Inflammatory macrophage treated with lipopolysaccharide for 4 hours (primary cell): ENCODE results near the gene HIGD1B.
A peak's percentile ranks its signal among the peaks of the same experiment; 100 is the strongest.
"Not testable (repeated sequence)": the region's sequence is repeated elsewhere in the genome, so short reads cannot be mapped to it uniquely, and the experiment has no call there.

Source experiments
- DNase-seq: peaks from one replicate; pipeline ENCODE4 v3.0.0-alpha.2; 2020

HIGD1B gene

GRCh38 chr17:44847586-44847985 lies at the start of gene HIGD1B:
HIGD1B (plus strand) TSS chr17:44847883; CDS start chr17:44848153, 270 bp downstream.
- DNase-seq, result no peak

GRCh38 chr17:44798356-44798755 lies 49.3 kb upstream of the HIGD1B start:
- no peak for DNase-seq

GRCh38 chr17:44801880-44802279 lies 45.8 kb upstream of the HIGD1B start:
- DNase-seq, result no peak

GRCh38 chr17:44804302-44805089 lies 43.2 kb upstream of the HIGD1B start:
- DNase-seq, result no peak

GRCh38 chr17:44807093-44807816 lies 40.4 kb upstream of the HIGD1B start:
- no peak for DNase-seq

- DNase-seq, result no peak
Measured at GRCh38 chr17:44807817-44808155, 39.9 kb upstream of the HIGD1B start.

- DNase-seq, result no peak
Measured at GRCh38 chr17:44808156-44808555, 39.5 kb upstream of the HIGD1B start.

GRCh38 chr17:44808656-44809388 lies 38.9 kb upstream of the HIGD1B start:
- not testable (repeated sequence) for DNase-seq

- no peak for DNase-seq
Measured at GRCh38 chr17:44812263-44812662, 35.4 kb upstream of the HIGD1B start.

GRCh38 chr17:44818508-44818907 lies 29.2 kb upstream of the HIGD1B start:
- DNase-seq, result not testable (repeated sequence)

- DNase-seq, result no peak
Measured at GRCh38 chr17:44820631-44821212, 27.0 kb upstream of the HIGD1B start.

- DNase-seq, result not testable (repeated sequence)
Measured at GRCh38 chr17:44825236-44825635, 22.4 kb upstream of the HIGD1B start.

- DNase-seq, result no peak
Measured at GRCh38 chr17:44826123-44826790, 21.4 kb upstream of the HIGD1B start.

GRCh38 chr17:44827863-44828262 lies 19.8 kb upstream of the HIGD1B start:
- no peak for DNase-seq

GRCh38 chr17:44828919-44829522 lies 18.7 kb upstream of the HIGD1B start:
- peak; percentile 18 for DNase-seq

GRCh38 chr17:44829523-44830358 lies 17.9 kb upstream of the HIGD1B start, which contains the start of gene GJC1:
GJC1 (minus strand) TSS chr17:44830287; CDS start chr17:44805817, 24,470 bp downstream.
- DNase-seq, result peak; percentile 7

- no peak for DNase-seq
Measured at GRCh38 chr17:44830359-44831288, 17.1 kb upstream of the HIGD1B start.

- DNase-seq, result no peak
Measured at GRCh38 chr17:44831371-44831770, 16.3 kb upstream of the HIGD1B start.

- DNase-seq, result no peak
Measured at GRCh38 chr17:44832805-44833204, 14.9 kb upstream of the HIGD1B start.

- DNase-seq, result no peak
Measured at GRCh38 chr17:44837196-44837595, 10.5 kb upstream of the HIGD1B start.
